T-helper 2 cell (primary cell): ENCODE data around the gene CFAP97D2.

Experiments
- DNase-seq, 5 experiments: peaks; one replicate each; pipeline versions ENCODE4 v3.0.0 to v3.0.0-alpha.2; 2012 to 2022

The CFAP97D2 gene

GRCh38 chr13:114200399-114200911, 21.4 kb downstream of the CFAP97D2 start:
- DNase-seq = no peak

GRCh38 chr13:114202581-114202980, 23.5 kb downstream of the CFAP97D2 start:
- no peak for DNase-seq

- DNase-seq = peak in 1 of 5 experiments; percentile 43
These were observed 24.5 kb downstream of the CFAP97D2 start for GRCh38 chr13:114203536-114203935.

- DNase-seq = peak in 1 of 5 experiments; percentile 21
These were observed 25.8 kb downstream of the CFAP97D2 start for GRCh38 chr13:114204894-114205293.

GRCh38 chr13:114208134-114208533, 29.1 kb downstream of the CFAP97D2 start:
- no peak for DNase-seq

- no peak for DNase-seq
These were observed 32.5 kb downstream of the CFAP97D2 start for GRCh38 chr13:114211446-114212157.

- DNase-seq = peak in 1 of 5 experiments; percentile 21
These were observed 33.1 kb downstream of the CFAP97D2 start for GRCh38 chr13:114212158-114212495.

GRCh38 chr13:114213980-114214379, 34.9 kb downstream of the CFAP97D2 start:
- DNase-seq = no peak

- DNase-seq = no peak
These were observed 40.3 kb downstream of the CFAP97D2 start for GRCh38 chr13:114219392-114219791.

GRCh38 chr13:114222461-114222968, 43.5 kb downstream of the CFAP97D2 start:
- DNase-seq = no peak

GRCh38 chr13:114224201-114224600, 45.1 kb downstream of the CFAP97D2 start:
- no peak for DNase-seq

GRCh38 chr13:114225610-114226009, 46.6 kb downstream of the CFAP97D2 start:
- DNase-seq = no peak

- DNase-seq = peak in 2 of 5 experiments; percentile 9 to 15
These were observed 47.0 kb downstream of the CFAP97D2 start for GRCh38 chr13:114226088-114226487.

GRCh38 chr13:114226699-114227323, 47.8 kb downstream of the CFAP97D2 start:
- peak; percentile 63 to 79 (median 74) for DNase-seq

- DNase-seq = peak in 1 of 5 experiments; percentile 26
These were observed 48.5 kb downstream of the CFAP97D2 start for GRCh38 chr13:114227528-114227927.

GRCh38 chr13:114228176-114228575, 49.1 kb downstream of the CFAP97D2 start:
- DNase-seq = no peak

GRCh38 chr13:114229506-114229905, 50.4 kb downstream of the CFAP97D2 start:
- no peak for DNase-seq

- no peak for DNase-seq
These were observed 51.1 kb downstream of the CFAP97D2 start for GRCh38 chr13:114230117-114230516.

GRCh38 chr13:114230575-114230974, 51.5 kb downstream of the CFAP97D2 start:
- DNase-seq = no peak

GRCh38 chr13:114231886-114232285, 52.8 kb downstream of the CFAP97D2 start:
- no peak for DNase-seq

GRCh38 chr13:114234266-114234644, 55.2 kb downstream of the CFAP97D2 start:
- DNase-seq = no peak

GRCh38 chr13:114234645-114235421, 55.8 kb downstream of the CFAP97D2 start, which contains the start of gene CDC16:
Gene CDC16, plus strand, starts transcription at chr13:114234897. Its CDS starts 188 bp downstream, at chr13:114235085.
- peak; percentile 47 to 91 (median 60) for DNase-seq

GRCh38 chr13:114235697-114236096, 56.6 kb downstream of the CFAP97D2 start:
- no peak for DNase-seq
